Measurements from ENCODE around the gene ABCC8. TPM values are rescaled to one million over a fixed set of nuclear protein-coding genes. Genes with fewer than 3 reads are reported as not detected.

Gene ABCC8
- total RNA-seq, 5 donors from 2014 or later (not counting 1 experiment from before 2014, with no cell fraction given), result not detected

GRCh38 chr11:17387811-17388210, 88.8 kb downstream of the ABCC8 start:
- no peak for ATAC-seq (replicated peaks in 1 of 4)
- H3K9me3 Mint-ChIP-seq, result no peaks in the 10 kb centered on the region
- no peaks in the 10 kb centered on the region for H3K36me3 ChIP-seq (ENCODE audit: control insufficient read depth in 2 of 2, extremely low read depth in 1 of 2, insufficient read depth in 1 of 2, low read length in 1 of 2)
- ChIA-PET CTCF (no interaction called here), POLR2A (no interaction called here)
- DNase-seq, result no peak
- no peak overlapping the region for H3K27ac Mint-ChIP-seq
- H3K4me1 ChIP-seq (ENCODE audit: control insufficient read depth in 1 of 2, extremely low read depth in 1 of 2, insufficient read depth in 2 of 2, low read length in 2 of 2), result peaks cover 0 to 16% of the 10 kb centered on the region in 2 experiments
- H3K4me3 ChIP-seq (ENCODE audit: control insufficient read depth in 1 of 2, extremely low read depth in 1 of 2, low read length in 1 of 2), result no peak overlapping the region
- WGBS (ENCODE audit: insufficient coverage), result 84% methylated on average over 17 of the region's 20 CpGs
- H3K4me3 Mint-ChIP-seq, result peak overlapping the region; percentile 65 to 84 (median 68)
- peaks cover 4 to 6% (median 5%) of the 10 kb centered on the region in 3 donors for H3K4me1 Mint-ChIP-seq
- H3K36me3 Mint-ChIP-seq, result no peaks in the 10 kb centered on the region
- H3K27ac ChIP-seq (ENCODE audit: low read length), result no peak overlapping the region
- no peaks in the 10 kb centered on the region for H3K9me3 ChIP-seq
- no peaks in the 10 kb centered on the region for H3K27me3 Mint-ChIP-seq
- peaks cover 0 to 12% of the 10 kb centered on the region in 2 experiments for H3K27me3 ChIP-seq (replicated peaks in 1 of 2; ENCODE audit: control insufficient read depth in 2 of 2, extremely low read depth in 1 of 2, insufficient read depth in 2 of 2, low read length in 1 of 2)

- H3K27ac ChIP-seq (ENCODE audit: low read length), result no peak overlapping the region
- H3K4me3 ChIP-seq (ENCODE audit: control insufficient read depth in 1 of 2, extremely low read depth in 1 of 2, low read length in 1 of 2), result no peak overlapping the region
- no peaks in the 10 kb centered on the region for H3K9me3 ChIP-seq
- DNase-seq (no peak), ATAC-seq (replicated peaks in 1 of 4) (no peak)
- H3K4me1 ChIP-seq (ENCODE audit: control insufficient read depth in 1 of 2, extremely low read depth in 1 of 2, insufficient read depth in 2 of 2, low read length in 2 of 2), result peaks cover 0 to 16% of the 10 kb centered on the region in 2 experiments
- ChIA-PET CTCF (interaction anchor here (0.9 to 1.0 kb wide), 3 partner anchors 112 to 377 kb away, joined by 3 read pairs; no protein-coding TSS in a partner anchor), POLR2A (no interaction called here)
- peaks cover 0 to 12% of the 10 kb centered on the region in 2 experiments for H3K27me3 ChIP-seq (replicated peaks in 1 of 2; ENCODE audit: control insufficient read depth in 2 of 2, extremely low read depth in 1 of 2, insufficient read depth in 2 of 2, low read length in 1 of 2)
- H3K36me3 ChIP-seq (ENCODE audit: control insufficient read depth in 2 of 2, extremely low read depth in 1 of 2, insufficient read depth in 1 of 2, low read length in 1 of 2), result no peaks in the 10 kb centered on the region
- WGBS (ENCODE audit: insufficient coverage), result 92% methylated on average over 20 of the region's 20 CpGs
- H3K27ac Mint-ChIP-seq, result no peak overlapping the region
- peaks cover 4 to 6% (median 5%) of the 10 kb centered on the region in 3 donors for H3K4me1 Mint-ChIP-seq
- peak overlapping the region; percentile 28 to 65 (median 59) for H3K4me3 Mint-ChIP-seq
- H3K9me3 Mint-ChIP-seq, result no peaks in the 10 kb centered on the region
- H3K36me3 Mint-ChIP-seq, result no peaks in the 10 kb centered on the region
- no peaks in the 10 kb centered on the region for H3K27me3 Mint-ChIP-seq
These were observed 89.4 kb downstream of the ABCC8 start for GRCh38 chr11:17387254-17387653.

GRCh38 chr11:17386331-17387084, 90.1 kb downstream of the ABCC8 start:
- CTCF ChIA-PET, result interaction anchor here (0.9 to 1.0 kb wide), 3 partner anchors 111 to 376 kb away, joined by 3 read pairs; no protein-coding TSS in a partner anchor
- Mint-ChIP-seq H3K9me3 (no peaks in the 10 kb centered on the region), H3K27ac (no peak overlapping the region), H3K4me3 (peak overlapping the region in 2 of 3 donors; percentile 59 to 65), H3K27me3 (no peaks in the 10 kb centered on the region), H3K36me3 (no peaks in the 10 kb centered on the region), H3K4me1 (peaks cover 4 to 6% (median 5%) of the 10 kb centered on the region in 3 donors)
- WGBS (ENCODE audit: insufficient coverage), result 81% methylated on average over 23 of the region's 23 CpGs
- POLR2A ChIA-PET, result no interaction called here
- peaks cover 0 to 16% of the 10 kb centered on the region in 2 experiments for H3K4me1 ChIP-seq (ENCODE audit: control insufficient read depth in 1 of 2, extremely low read depth in 1 of 2, insufficient read depth in 2 of 2, low read length in 2 of 2)
- no peak overlapping the region for H3K4me3 ChIP-seq (ENCODE audit: control insufficient read depth in 1 of 2, extremely low read depth in 1 of 2, low read length in 1 of 2)
- ATAC-seq (replicated peaks in 1 of 4), result no peak
- H3K9me3 ChIP-seq, result no peaks in the 10 kb centered on the region
- H3K27me3 ChIP-seq (replicated peaks in 1 of 2; ENCODE audit: control insufficient read depth in 2 of 2, extremely low read depth in 1 of 2, insufficient read depth in 2 of 2, low read length in 1 of 2), result peaks cover 0 to 12% of the 10 kb centered on the region in 2 experiments
- peak in 15 of 35 experiments; percentile 8 to 54 (median 23) for DNase-seq
- no peak overlapping the region for H3K27ac ChIP-seq (ENCODE audit: low read length)
- no peaks in the 10 kb centered on the region for H3K36me3 ChIP-seq (ENCODE audit: control insufficient read depth in 2 of 2, extremely low read depth in 1 of 2, insufficient read depth in 1 of 2, low read length in 1 of 2)

GRCh38 chr11:17385926-17386325, 90.7 kb downstream of the ABCC8 start:
- Histone ChIP-seq H3K4me3 (ENCODE audit: control insufficient read depth in 1 of 2, extremely low read depth in 1 of 2, low read length in 1 of 2) (no peak overlapping the region), H3K27ac (ENCODE audit: low read length) (no peak overlapping the region), H3K27me3 (replicated peaks in 1 of 2; ENCODE audit: control insufficient read depth in 2 of 2, extremely low read depth in 1 of 2, insufficient read depth in 2 of 2, low read length in 1 of 2) (peaks cover 0 to 12% of the 10 kb centered on the region in 2 experiments), H3K36me3 (ENCODE audit: control insufficient read depth in 2 of 2, extremely low read depth in 1 of 2, insufficient read depth in 1 of 2, low read length in 1 of 2) (no peaks in the 10 kb centered on the region), H3K9me3 (no peaks in the 10 kb centered on the region), H3K4me1 (ENCODE audit: control insufficient read depth in 1 of 2, extremely low read depth in 1 of 2, insufficient read depth in 2 of 2, low read length in 2 of 2) (peaks cover 0 to 16% of the 10 kb centered on the region in 2 experiments)
- DNase-seq (no peak), ATAC-seq (replicated peaks in 1 of 4) (no peak)
- H3K27me3 Mint-ChIP-seq, result no peaks in the 10 kb centered on the region
- H3K36me3 Mint-ChIP-seq, result no peaks in the 10 kb centered on the region
- 65% methylated on average over 4 of the region's 6 CpGs for WGBS (ENCODE audit: insufficient coverage)
- H3K27ac Mint-ChIP-seq, result no peak overlapping the region
- H3K4me3 Mint-ChIP-seq, result no peak overlapping the region
- peaks cover 4 to 6% (median 5%) of the 10 kb centered on the region in 3 donors for H3K4me1 Mint-ChIP-seq
- POLR2A ChIA-PET, result no interaction called here
- no peaks in the 10 kb centered on the region for H3K9me3 Mint-ChIP-seq
- CTCF ChIA-PET, result interaction anchor here in 1 of 2 donors (1.0 kb wide), 1 partner anchor 118 kb away, joined by 6 read pairs; no protein-coding TSS in a partner anchor

GRCh38 chr11:17385492-17385891, 91.2 kb downstream of the ABCC8 start:
- H3K27me3 ChIP-seq (replicated peaks in 1 of 2; ENCODE audit: control insufficient read depth in 2 of 2, extremely low read depth in 1 of 2, insufficient read depth in 2 of 2, low read length in 1 of 2), result peaks cover 0 to 12% of the 10 kb centered on the region in 2 experiments
- H3K4me1 Mint-ChIP-seq, result peaks cover 4 to 6% (median 5%) of the 10 kb centered on the region in 3 donors
- CTCF ChIA-PET, result interaction anchor here in 1 of 2 donors (0.7 to 1.0 kb wide), 2 partner anchors 119 to 294 kb away, joined by 3 to 6 read pairs; no protein-coding TSS in a partner anchor
- no peaks in the 10 kb centered on the region for H3K9me3 ChIP-seq
- H3K27me3 Mint-ChIP-seq, result no peaks in the 10 kb centered on the region
- H3K4me3 Mint-ChIP-seq, result no peak overlapping the region
- DNase-seq, result no peak
- POLR2A ChIA-PET, result no interaction called here
- H3K27ac ChIP-seq (ENCODE audit: low read length), result no peak overlapping the region
- no peak overlapping the region for H3K27ac Mint-ChIP-seq
- H3K4me1 ChIP-seq (ENCODE audit: control insufficient read depth in 1 of 2, extremely low read depth in 1 of 2, insufficient read depth in 2 of 2, low read length in 2 of 2), result peaks cover 0 to 16% of the 10 kb centered on the region in 2 experiments
- no peak overlapping the region for H3K4me3 ChIP-seq (ENCODE audit: control insufficient read depth in 1 of 2, extremely low read depth in 1 of 2, low read length in 1 of 2)
- WGBS (ENCODE audit: insufficient coverage), result 80% methylated on average over 2 of the region's 5 CpGs
- no peaks in the 10 kb centered on the region for H3K36me3 Mint-ChIP-seq
- ATAC-seq (replicated peaks in 1 of 4), result no peak
- H3K9me3 Mint-ChIP-seq, result no peaks in the 10 kb centered on the region
- H3K36me3 ChIP-seq (ENCODE audit: control insufficient read depth in 2 of 2, extremely low read depth in 1 of 2, insufficient read depth in 1 of 2, low read length in 1 of 2), result no peaks in the 10 kb centered on the region

- Histone ChIP-seq H3K4me1 (ENCODE audit: control insufficient read depth in 1 of 2, extremely low read depth in 1 of 2, insufficient read depth in 2 of 2, low read length in 2 of 2) (peaks cover 0 to 8% of the 10 kb centered on the region in 2 experiments), H3K9me3 (no peaks in the 10 kb centered on the region), H3K27ac (ENCODE audit: low read length) (no peak overlapping the region), H3K27me3 (replicated peaks in 1 of 2; ENCODE audit: control insufficient read depth in 2 of 2, extremely low read depth in 1 of 2, insufficient read depth in 2 of 2, low read length in 1 of 2) (peaks cover 0 to 12% of the 10 kb centered on the region in 2 experiments), H3K36me3 (ENCODE audit: control insufficient read depth in 2 of 2, extremely low read depth in 1 of 2, insufficient read depth in 1 of 2, low read length in 1 of 2) (no peaks in the 10 kb centered on the region), H3K4me3 (ENCODE audit: control insufficient read depth in 1 of 2, extremely low read depth in 1 of 2, low read length in 1 of 2) (no peak overlapping the region)
- H3K4me3 Mint-ChIP-seq, result no peak overlapping the region
- peaks cover 0 to 4% (median 0%) of the 10 kb centered on the region in 3 donors for H3K4me1 Mint-ChIP-seq
- DNase-seq (peak; percentile 42 to 90 (median 68)), ATAC-seq (replicated peaks in 1 of 4) (peak; percentile 47 to 68 (median 60))
- 58% methylated on average over 5 of the region's 6 CpGs for WGBS (ENCODE audit: insufficient coverage)
- no peaks in the 10 kb centered on the region for H3K27me3 Mint-ChIP-seq
- ChIA-PET POLR2A (interaction anchor here in 1 of 2 donors (0.5 kb wide), 1 partner anchor 302 kb away, joined by 7 read pairs; no protein-coding TSS in a partner anchor), CTCF (interaction anchor here (0.5 to 2.0 kb wide), 16 partner anchors 9 to 598 kb away, joined by 3 to 12 read pairs (median 4); partner anchors contain the start of gene NCR3LG1 (in 1 of the 2))
- no peak overlapping the region for H3K27ac Mint-ChIP-seq
- no peaks in the 10 kb centered on the region for H3K36me3 Mint-ChIP-seq
- H3K9me3 Mint-ChIP-seq, result no peaks in the 10 kb centered on the region
These were observed 92.6 kb downstream of the ABCC8 start for GRCh38 chr11:17384002-17384511.

All from T-cell (primary cell).